ENCODE results near the gene TARS3. TPM values are rescaled to one million over a fixed set of nuclear protein-coding genes. Genes with fewer than 3 reads are reported as not detected.
A peak's percentile ranks its signal among the peaks of the same experiment; 100 is the strongest.
"Not testable (repeated sequence)": the region's sequence is repeated elsewhere in the genome, so short reads cannot be mapped to it uniquely, and the experiment has no call there.

Gene TARS3
- total and polyA plus RNA-seq, 11 donors, result 8.3 to 44.3 (median 32.5) TPM

DNA sequence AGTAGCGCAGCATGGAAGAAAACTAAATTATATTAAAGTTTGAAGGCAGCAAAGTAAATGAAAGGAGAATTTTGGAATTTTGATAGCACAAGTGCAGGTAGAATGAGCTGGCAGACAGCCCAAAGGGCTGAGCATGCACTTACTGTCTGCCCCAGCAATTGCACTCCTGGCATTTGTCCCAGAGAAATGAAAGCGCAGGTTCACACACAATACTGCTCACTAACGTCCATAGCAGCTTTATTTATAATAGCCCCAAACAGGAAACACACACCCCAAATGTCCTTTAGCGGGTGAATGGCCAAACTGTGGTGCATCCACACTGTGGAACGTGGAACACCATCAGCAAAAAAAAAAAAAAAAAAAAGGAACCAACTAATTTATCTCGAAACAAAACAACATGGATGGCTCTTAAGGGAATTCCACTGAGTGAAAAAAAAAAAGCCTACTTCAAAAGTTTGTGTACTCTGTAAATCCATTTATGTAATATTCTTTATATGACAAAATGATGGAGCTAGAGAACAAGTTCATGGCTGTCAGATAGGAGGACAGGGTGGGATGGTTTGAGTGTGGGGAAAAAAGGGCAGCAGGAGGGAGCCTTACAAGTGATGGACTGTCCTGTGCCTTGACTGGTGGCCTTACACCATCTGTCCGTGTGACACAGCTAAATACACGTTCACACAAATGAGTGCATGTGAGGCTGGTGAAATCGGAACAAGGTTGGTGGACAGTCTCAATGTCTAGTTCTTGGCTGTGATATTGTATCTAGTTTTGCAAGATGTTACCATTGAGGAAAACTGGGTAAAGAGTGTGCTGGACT lies 66.1 kb downstream of the TARS3 start:
- peak overlapping the region in 6 of 12 donors; percentile 7 to 55 (median 32) for H3K27ac ChIP-seq
- WGBS, 4 donors, result 44 to 49% (median 46%) methylated on average over 9 of the region's 9 CpGs
- peak in 4 of 5 donors; percentile 54 to 69 (median 60) for DNase-seq

DNA sequence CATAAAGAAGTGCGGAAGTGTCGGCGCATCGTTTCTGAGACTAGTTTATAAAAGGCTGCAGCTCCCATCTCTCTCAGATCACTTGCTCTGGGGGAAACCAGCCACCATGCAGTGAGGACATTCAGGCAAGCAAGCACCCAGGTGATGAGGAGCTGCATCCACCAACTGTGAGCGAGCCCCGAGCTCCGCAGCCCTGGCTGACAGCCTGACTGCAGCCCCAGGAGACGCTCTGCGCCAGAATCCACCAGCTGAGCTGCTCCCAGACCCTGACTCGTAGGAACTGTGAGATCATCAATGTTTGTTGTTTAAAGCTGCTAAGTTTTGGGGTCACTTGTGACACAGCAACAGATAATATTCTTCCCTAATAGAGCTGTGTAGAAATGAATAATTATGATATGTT lies 67.1 kb downstream of the TARS3 start:
- no peak overlapping the region for H3K4me3 ChIP-seq
- no peak overlapping the region for H3K27ac ChIP-seq
- H3K9me3 ChIP-seq, result no peaks in the 10 kb centered on the region
- H3K4me1 ChIP-seq, result peaks cover 0 to 23% (median 16%) of the 10 kb centered on the region in 12 donors
- DNase-seq (no peak), ATAC-seq (no peak)
- 87 to 90% (median 88%) methylated on average over 10 of the region's 10 CpGs for WGBS, 4 donors
- H3K27me3 ChIP-seq, result no peaks in the 10 kb centered on the region
- TF ChIP-seq POLR2A (IDR thresholded peaks at IDR 0.05), result no peak
- TF ChIP-seq, protein P1, sequence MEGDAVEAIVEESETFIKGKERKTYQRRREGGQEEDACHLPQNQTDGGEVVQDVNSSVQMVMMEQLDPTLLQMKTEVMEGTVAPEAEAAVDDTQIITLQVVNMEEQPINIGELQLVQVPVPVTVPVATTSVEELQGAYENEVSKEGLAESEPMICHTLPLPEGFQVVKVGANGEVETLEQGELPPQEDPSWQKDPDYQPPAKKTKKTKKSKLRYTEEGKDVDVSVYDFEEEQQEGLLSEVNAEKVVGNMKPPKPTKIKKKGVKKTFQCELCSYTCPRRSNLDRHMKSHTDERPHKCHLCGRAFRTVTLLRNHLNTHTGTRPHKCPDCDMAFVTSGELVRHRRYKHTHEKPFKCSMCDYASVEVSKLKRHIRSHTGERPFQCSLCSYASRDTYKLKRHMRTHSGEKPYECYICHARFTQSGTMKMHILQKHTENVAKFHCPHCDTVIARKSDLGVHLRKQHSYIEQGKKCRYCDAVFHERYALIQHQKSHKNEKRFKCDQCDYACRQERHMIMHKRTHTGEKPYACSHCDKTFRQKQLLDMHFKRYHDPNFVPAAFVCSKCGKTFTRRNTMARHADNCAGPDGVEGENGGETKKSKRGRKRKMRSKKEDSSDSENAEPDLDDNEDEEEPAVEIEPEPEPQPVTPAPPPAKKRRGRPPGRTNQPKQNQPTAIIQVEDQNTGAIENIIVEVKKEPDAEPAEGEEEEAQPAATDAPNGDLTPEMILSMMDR (IDR thresholded peaks at IDR 0.05), result no peak
- H3K36me3 ChIP-seq, result peaks cover 0 to 54% (median 8%) of the 10 kb centered on the region in 9 donors
- intact Hi-C loops (cut with DNase I), result no loop called here

More for the DNA sequence above, 66.1 kb downstream of the TARS3 start:
- Histone ChIP-seq H3K4me3 (no peak overlapping the region), H3K4me1 (peaks cover 0 to 16% (median 11%) of the 10 kb centered on the region in 12 donors), H3K27me3 (no peaks in the 10 kb centered on the region), H3K36me3 (peaks cover 0 to 58% (median 8%) of the 10 kb centered on the region in 9 donors), H3K9me3 (no peaks in the 10 kb centered on the region)
- ATAC-seq, result peak; percentile 68 to 89 (median 79)
- intact Hi-C loops (cut with DNase I), result no loop called here
- TF ChIP-seq, protein P1 (IDR thresholded peaks at IDR 0.05), result no peak
- TF ChIP-seq POLR2A (IDR thresholded peaks at IDR 0.05), result peak in 1 of 2 donors; percentile 19

DNA sequence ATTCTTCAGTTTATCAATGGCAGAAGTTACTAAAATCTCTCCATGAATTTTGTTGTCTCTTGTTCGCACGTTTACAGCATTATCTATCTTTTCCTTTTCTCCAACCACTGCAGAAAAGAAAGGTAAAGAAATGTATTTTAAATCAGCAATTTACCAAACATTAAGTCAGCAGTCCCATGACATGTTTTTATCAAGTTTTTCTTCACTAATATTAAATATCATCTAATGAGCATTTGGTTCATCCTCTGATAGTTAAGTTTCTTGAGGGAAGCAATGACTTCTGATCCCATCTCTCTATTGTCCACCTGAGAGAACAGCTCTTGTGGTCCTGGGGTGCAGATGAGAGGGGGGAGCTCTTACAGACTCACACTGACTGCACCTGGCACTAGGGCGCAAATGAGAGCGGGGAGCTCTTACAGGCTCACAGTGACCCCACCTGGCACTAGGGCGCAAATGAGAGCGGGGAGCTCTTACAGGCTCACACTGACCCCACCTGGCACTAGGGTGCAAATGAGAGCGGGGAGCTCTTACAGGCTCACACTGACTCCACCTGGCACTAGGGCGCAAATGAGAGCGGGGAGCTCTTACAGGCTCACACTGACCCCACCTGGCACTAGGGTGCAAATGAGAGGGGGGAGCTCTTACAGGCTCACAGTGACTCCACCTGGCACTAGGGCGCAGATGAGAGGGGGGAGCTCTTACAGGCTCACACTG lies 69.5 kb downstream of the TARS3 start:
- ATAC-seq, DNase-seq, H3K27me3 ChIP-seq, H3K9me3 ChIP-seq, H3K4me3 ChIP-seq: not testable (repeated sequence)
- intact Hi-C loops (cut with DNase I), result loop anchor here in 1 of 10 donors (5.0 kb wide), 1 partner anchor 68 kb away; the partner anchor contains the start of gene TARS3
- H3K36me3 ChIP-seq, result peaks cover 0 to 38% (median 11%) of the 10 kb centered on the region in 9 donors
- 89 to 96% (median 94%) methylated on average over 9 to 10 of the region's 10 CpGs for WGBS, 4 donors
- H3K27ac ChIP-seq, result peak overlapping the region in 1 of 12 donors; percentile 28
- peaks cover 0 to 39% (median 33%) of the 10 kb centered on the region in 12 donors for H3K4me1 ChIP-seq

DNA sequence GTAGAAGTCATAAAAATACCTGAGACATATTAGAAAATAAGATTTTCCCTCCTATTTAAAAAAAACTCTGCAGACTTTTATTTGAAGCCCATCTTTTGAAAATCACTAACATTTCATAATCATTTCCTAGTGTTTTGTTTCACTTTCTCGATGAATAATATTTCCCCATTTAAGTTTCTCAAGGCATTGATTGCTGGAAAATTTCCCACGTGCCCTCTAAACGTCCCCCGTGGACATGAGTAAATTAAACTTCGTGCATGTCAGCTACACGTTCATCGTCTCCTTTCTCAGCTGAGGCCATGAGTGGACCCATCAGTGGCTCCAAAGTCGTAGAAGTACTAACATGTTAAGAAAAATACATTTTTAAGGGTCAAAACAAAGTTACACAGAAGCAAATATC lies 70.1 kb downstream of the TARS3 start:
- H3K36me3 ChIP-seq, result peaks cover 0 to 40% (median 16%) of the 10 kb centered on the region in 9 donors
- TF ChIP-seq, protein P1 (IDR thresholded peaks at IDR 0.05), result no peak
- TF ChIP-seq POLR2A (IDR thresholded peaks at IDR 0.05), result no peak
- DNase-seq, result no peak
- ATAC-seq, result no peak
- intact Hi-C loops (cut with DNase I), result loop anchor here in 1 of 10 donors (5.0 kb wide), 1 partner anchor 68 kb away; the partner anchor contains the start of gene TARS3
- peak overlapping the region in 1 of 12 donors; percentile 28 for H3K27ac ChIP-seq
- H3K4me3 ChIP-seq, result no peak overlapping the region
- 82 to 85% (median 84%) methylated on average over 8 of the region's 8 CpGs for WGBS, 4 donors
- no peaks in the 10 kb centered on the region for H3K9me3 ChIP-seq
- no peaks in the 10 kb centered on the region for H3K27me3 ChIP-seq
- H3K4me1 ChIP-seq, result peaks cover 0 to 46% (median 37%) of the 10 kb centered on the region in 12 donors

Measured in heart left ventricle (tissue), 16 donors.